Lower lobe of right lung (tissue), 2 donors: ENCODE data around the gene FCMR. TPM values are rescaled to one million over a fixed set of nuclear protein-coding genes. Genes with fewer than 3 reads are reported as not detected.
A peak's percentile ranks its signal among the peaks of the same experiment; 100 is the strongest.

ENCODE experiments used
- ATAC-seq, 2 donors: fragments of 200-7000 bp; cut with Tn5 transposase; one replicate each; pipeline ENCODE4 v1.9.1; 2020 to 2022; ENCODE audit warnings: mild to moderate bottlenecking in 2 of 2, moderate library complexity in 2 of 2
- DNase-seq: peaks from one replicate; pipeline ENCODE4 v3.0.0-alpha.2; 2020
- H3K27ac ChIP-seq: fragments of 200-600 bp; one replicate; pipeline ENCODE4 v1.8.0; 2022
- H3K27me3 ChIP-seq: fragments of 200-600 bp; one replicate; pipeline ENCODE4 v1.8.0; 2022; ENCODE audit warnings: low read depth
- H3K36me3 ChIP-seq: fragments of 200-600 bp; one replicate; pipeline ENCODE4 v1.8.0; 2022; ENCODE audit warnings: mild to moderate bottlenecking
- H3K4me1 ChIP-seq: fragments of 200-600 bp; one replicate; pipeline ENCODE4 v1.8.0; 2022
- H3K4me3 ChIP-seq: fragments of 200-600 bp; one replicate; pipeline ENCODE4 v1.8.0; 2022; ENCODE audit warnings: mild to moderate bottlenecking
- H3K9me3 ChIP-seq: fragments of 200-600 bp; one replicate; pipeline ENCODE4 v1.8.0; 2022
- CTCF ChIP-seq: fragments of 200-600 bp; IDR thresholded peaks from one replicate; pipeline ENCODE4 v1.8.0; 2022; ENCODE audit warnings: antibody characterized with exemption, mild to moderate bottlenecking
- intact Hi-C: fragments of 100-400 bp; cut with DNase I; formaldehyde crosslinking; loops from one replicate; pipeline ENCODE4 v1.11.0; 2022
- total RNA-seq: library from RNA; stranded (reverse); fragmentation: NEBNext Ultra II Directional; extraction: Animal tissue kit (Norgen Biotek cat#: 25700); gene quantifications from one replicate; pipeline ENCODE4 v1.2.1, GENCODE V29; 2021
- donor health status: DM: no; HTN: yes; CAD: no; lungs with severe emphysema.

Gene FCMR
- total RNA-seq, 1 donor from 2014 or later = 6.8 TPM

GRCh38 chr1:206863266-206863665, 58.5 kb downstream of the FCMR start:
- no peak for DNase-seq
- Histone ChIP-seq H3K4me3 (no peak overlapping the region), H3K27ac (no peak overlapping the region), H3K9me3 (no peaks in the 10 kb centered on the region), H3K27me3 (no peaks in the 10 kb centered on the region), H3K36me3 (no peaks in the 10 kb centered on the region), H3K4me1 (peaks cover 7% of the 10 kb centered on the region)
- ATAC-seq = no peak
- intact Hi-C loops = loop anchor here (10.0 kb wide), 1 partner anchor 52 kb away; no protein-coding TSS in a partner anchor
- TF ChIP-seq CTCF = no peak

GRCh38 chr1:206860165-206860564, 61.6 kb downstream of the FCMR start:
- H3K4me3 ChIP-seq = no peak overlapping the region
- H3K27me3 ChIP-seq = no peaks in the 10 kb centered on the region
- no peaks in the 10 kb centered on the region for H3K36me3 ChIP-seq
- DNase-seq = no peak
- intact Hi-C loops = loop anchor here (10.0 kb wide), 1 partner anchor 55 kb away; no protein-coding TSS in a partner anchor
- no peak for TF ChIP-seq CTCF
- ATAC-seq = no peak
- no peaks in the 10 kb centered on the region for H3K9me3 ChIP-seq
- H3K4me1 ChIP-seq = peaks cover 3% of the 10 kb centered on the region
- H3K27ac ChIP-seq = no peak overlapping the region

GRCh38 chr1:206859082-206859521, 62.6 kb downstream of the FCMR start:
- Histone ChIP-seq H3K4me3 (no peak overlapping the region), H3K36me3 (no peaks in the 10 kb centered on the region), H3K27me3 (no peaks in the 10 kb centered on the region), H3K27ac (no peak overlapping the region), H3K9me3 (no peaks in the 10 kb centered on the region), H3K4me1 (no peaks in the 10 kb centered on the region)
- ATAC-seq = peak in 1 of 2 donors; percentile 18
- DNase-seq = no peak
- intact Hi-C loops = no loop called here
- no peak for TF ChIP-seq CTCF

GRCh38 chr1:206856674-206857464, 64.9 kb downstream of the FCMR start:
- H3K36me3 ChIP-seq = no peaks in the 10 kb centered on the region
- ATAC-seq = no peak
- no peaks in the 10 kb centered on the region for H3K27me3 ChIP-seq
- H3K9me3 ChIP-seq = no peaks in the 10 kb centered on the region
- intact Hi-C loops = no loop called here
- peak; percentile 15 for TF ChIP-seq CTCF
- no peak overlapping the region for H3K4me3 ChIP-seq
- H3K4me1 ChIP-seq = no peaks in the 10 kb centered on the region
- no peak for DNase-seq
- no peak overlapping the region for H3K27ac ChIP-seq

- no peaks in the 10 kb centered on the region for H3K9me3 ChIP-seq
- H3K27ac ChIP-seq = no peak overlapping the region
- H3K36me3 ChIP-seq = no peaks in the 10 kb centered on the region
- peak in 1 of 2 donors; percentile 71 for ATAC-seq
- intact Hi-C loops = no loop called here
- no peaks in the 10 kb centered on the region for H3K4me1 ChIP-seq
- no peak for DNase-seq
- no peak for TF ChIP-seq CTCF
- H3K27me3 ChIP-seq = no peaks in the 10 kb centered on the region
- no peak overlapping the region for H3K4me3 ChIP-seq
These were observed 65.9 kb downstream of the FCMR start for GRCh38 chr1:206855859-206856258.
